ENCODE data around the gene CCT3. TPM values are rescaled to one million over a fixed set of nuclear protein-coding genes. Genes with fewer than 3 reads are reported as not detected.
A peak's percentile ranks its signal among the peaks of the same experiment; 100 is the strongest.
"Not testable (repeated sequence)": the region's sequence is repeated elsewhere in the genome, so short reads cannot be mapped to it uniquely, and the experiment has no call there.

Gene CCT3
- polyA plus RNA-seq, 1 donor from 2014 or later, result 172 TPM

- peaks cover 17% of the 10 kb centered on the region for H3K27me3 Mint-ChIP-seq
- H3K27ac Mint-ChIP-seq, result no peak overlapping the region
Observed at GRCh38 chr1:156357977-156358376, 19.9 kb upstream of the CCT3 start.

GRCh38 chr1:156356875-156357534, 18.9 kb upstream of the CCT3 start:
- Mint-ChIP-seq H3K27ac (no peak overlapping the region), H3K9me3 (no peaks in the 10 kb centered on the region), H3K36me3 (no peaks in the 10 kb centered on the region), H3K4me1 (peaks cover 0 to 6% (median 4%) of the 10 kb centered on the region in 3 donors), H3K27me3 (peaks cover 17% of the 10 kb centered on the region), H3K4me3 (peak overlapping the region in 2 of 4 donors; percentile 3 to 66)

More at GRCh38 chr1:156357977-156358376, 19.9 kb upstream of the CCT3 start:
- Mint-ChIP-seq H3K4me3 (no peak overlapping the region), H3K36me3 (no peaks in the 10 kb centered on the region), H3K9me3 (no peaks in the 10 kb centered on the region), H3K4me1 (peaks cover 0 to 6% (median 4%) of the 10 kb centered on the region in 3 donors)

- Mint-ChIP-seq H3K4me1 (peaks cover 0 to 6% (median 4%) of the 10 kb centered on the region in 3 donors), H3K9me3 (no peaks in the 10 kb centered on the region), H3K4me3 (no peak overlapping the region), H3K36me3 (no peaks in the 10 kb centered on the region), H3K27me3 (peaks cover 17% of the 10 kb centered on the region), H3K27ac (peak overlapping the region in 1 of 3 donors; percentile 17)
Observed at GRCh38 chr1:156356262-156356874, 18.3 kb upstream of the CCT3 start.

- H3K27ac Mint-ChIP-seq, H3K36me3 Mint-ChIP-seq, H3K4me1 Mint-ChIP-seq, H3K4me3 Mint-ChIP-seq, H3K9me3 Mint-ChIP-seq: not testable (repeated sequence)
- H3K27me3 Mint-ChIP-seq, result peaks cover 17% of the 10 kb centered on the region
Observed at GRCh38 chr1:156352481-156352880, 14.4 kb upstream of the CCT3 start.

- peaks cover 0 to 1% (median 0%) of the 10 kb centered on the region in 3 donors for H3K4me1 Mint-ChIP-seq
- H3K27ac Mint-ChIP-seq, result no peak overlapping the region
- no peak overlapping the region for H3K4me3 Mint-ChIP-seq
- H3K27me3 Mint-ChIP-seq, result peaks cover 8% of the 10 kb centered on the region
- no peaks in the 10 kb centered on the region for H3K36me3 Mint-ChIP-seq
- H3K9me3 Mint-ChIP-seq, result no peaks in the 10 kb centered on the region
Observed at GRCh38 chr1:156347331-156347730, 9.2 kb upstream of the CCT3 start.

GRCh38 chr1:156346636-156347035, 8.5 kb upstream of the CCT3 start:
- peaks cover 0 to 1% (median 0%) of the 10 kb centered on the region in 3 donors for H3K4me1 Mint-ChIP-seq
- H3K36me3 Mint-ChIP-seq, result no peaks in the 10 kb centered on the region
- H3K27ac Mint-ChIP-seq, result no peak overlapping the region
- no peaks in the 10 kb centered on the region for H3K9me3 Mint-ChIP-seq
- H3K4me3 Mint-ChIP-seq, result no peak overlapping the region
- H3K27me3 Mint-ChIP-seq, result peaks cover 8% of the 10 kb centered on the region

GRCh38 chr1:156346035-156346434, 7.9 kb upstream of the CCT3 start:
- not testable (repeated sequence) for H3K9me3 Mint-ChIP-seq, H3K4me1 Mint-ChIP-seq, H3K36me3 Mint-ChIP-seq, H3K27ac Mint-ChIP-seq, H3K27me3 Mint-ChIP-seq, H3K4me3 Mint-ChIP-seq

- no peaks in the 10 kb centered on the region for H3K9me3 Mint-ChIP-seq
- peaks cover 1% of the 10 kb centered on the region for H3K36me3 Mint-ChIP-seq
- peak overlapping the region in 1 of 4 donors; percentile 63 for H3K4me3 Mint-ChIP-seq
- H3K27ac Mint-ChIP-seq, result no peak overlapping the region
- peaks cover 5% of the 10 kb centered on the region for H3K27me3 Mint-ChIP-seq
- H3K4me1 Mint-ChIP-seq, result no peaks in the 10 kb centered on the region
Observed at GRCh38 chr1:156344409-156344808, 6.3 kb upstream of the CCT3 start.

- Mint-ChIP-seq H3K27ac (peak overlapping the region in 1 of 3 donors; percentile 19), H3K36me3 (peaks cover 1% of the 10 kb centered on the region), H3K9me3 (no peaks in the 10 kb centered on the region), H3K4me3 (peak overlapping the region in 1 of 4 donors; percentile 50), H3K4me1 (peaks cover 0 to 3% (median 3%) of the 10 kb centered on the region in 3 donors), H3K27me3 (peaks cover 5% of the 10 kb centered on the region)
Observed at GRCh38 chr1:156342166-156342955, 4.3 kb upstream of the CCT3 start.

GRCh38 chr1:156337888-156338179, 258 bp downstream of the CCT3 start:
- H3K27ac Mint-ChIP-seq, result peak overlapping the region; percentile 48 to 97 (median 69)
- H3K36me3 Mint-ChIP-seq, result peaks cover 3% of the 10 kb centered on the region
- H3K9me3 Mint-ChIP-seq, result no peaks in the 10 kb centered on the region

GRCh38 chr1:156337052-156337887, 822 bp downstream of the CCT3 start:
- Mint-ChIP-seq H3K4me1 (peaks cover 16 to 26% (median 21%) of the 10 kb centered on the region in 3 donors), H3K9me3 (no peaks in the 10 kb centered on the region), H3K4me3 (peak overlapping the region; percentile 86 to 98 (median 98)), H3K27ac (peak overlapping the region; percentile 48 to 97 (median 69)), H3K27me3 (no peaks in the 10 kb centered on the region), H3K36me3 (peaks cover 3% of the 10 kb centered on the region)

More at GRCh38 chr1:156337888-156338179, 258 bp downstream of the CCT3 start:
- H3K4me3 Mint-ChIP-seq, result peak overlapping the region; percentile 86 to 98 (median 98)
- peaks cover 16 to 26% (median 21%) of the 10 kb centered on the region in 3 donors for H3K4me1 Mint-ChIP-seq
- no peaks in the 10 kb centered on the region for H3K27me3 Mint-ChIP-seq

- Mint-ChIP-seq H3K27me3 (no peaks in the 10 kb centered on the region), H3K27ac (peak overlapping the region in 2 of 3 donors; percentile 33 to 61), H3K4me1 (peaks cover 16 to 26% (median 21%) of the 10 kb centered on the region in 3 donors), H3K9me3 (no peaks in the 10 kb centered on the region), H3K4me3 (peak overlapping the region; percentile 86 to 98 (median 98)), H3K36me3 (peaks cover 3% of the 10 kb centered on the region)
Observed at GRCh38 chr1:156336242-156336641, 1.9 kb downstream of the CCT3 start.

- H3K27me3 Mint-ChIP-seq, H3K36me3 Mint-ChIP-seq, H3K4me3 Mint-ChIP-seq, H3K4me1 Mint-ChIP-seq, H3K27ac Mint-ChIP-seq, H3K9me3 Mint-ChIP-seq: not testable (repeated sequence)
Observed at GRCh38 chr1:156323179-156323578, 14.9 kb downstream of the CCT3 start.

- Mint-ChIP-seq H3K36me3 (no peaks in the 10 kb centered on the region), H3K27ac (no peak overlapping the region), H3K27me3 (no peaks in the 10 kb centered on the region), H3K9me3 (no peaks in the 10 kb centered on the region), H3K4me1 (no peaks in the 10 kb centered on the region), H3K4me3 (no peak overlapping the region)
Observed at GRCh38 chr1:156320560-156320959, 17.5 kb downstream of the CCT3 start.

- Mint-ChIP-seq H3K27ac (no peak overlapping the region), H3K9me3 (no peaks in the 10 kb centered on the region), H3K4me1 (no peaks in the 10 kb centered on the region), H3K4me3 (no peak overlapping the region), H3K36me3 (peaks cover 2% of the 10 kb centered on the region), H3K27me3 (no peaks in the 10 kb centered on the region)
Observed at GRCh38 chr1:156319664-156320063, 18.4 kb downstream of the CCT3 start.

All from IgD-negative memory B cell (primary cell).